Adrenal gland (tissue), 12 donors: ENCODE data around the gene SYT6. TPM values are rescaled to one million over a fixed set of nuclear protein-coding genes. Genes with fewer than 3 reads are reported as not detected.
"Not testable (repeated sequence)": the region's sequence is repeated elsewhere in the genome, so short reads cannot be mapped to it uniquely, and the experiment has no call there.

Experiments used
- DNase-seq, 7 donors: peaks; one replicate each; pipeline ENCODE4 v3.0.0-alpha.2; 2019 to 2020
- H3K27ac ChIP-seq, 5 donors: fragments of 200-600 bp; sonication (generic) in 4 of 5; 1 replicate in 3 of 5; 2 replicates in 2 of 5; pipeline versions ENCODE4 v1.5.1 to v1.8.0; 2016 to 2020; ENCODE audit warnings: mild to moderate bottlenecking in 1 of 5
- H3K27me3 ChIP-seq: fragments of 200-600 bp; 2 replicates; pipeline ENCODE4 v1.8.0; 2021
- H3K36me3 ChIP-seq, 2 donors: fragments of 200-600 bp; replicated peaks in 1 of 2; 1 replicate in 1 of 2; 2 replicates in 1 of 2; pipeline versions ENCODE4 v1.5.1 to v1.8.0; 2018 to 2022
- H3K4me1 ChIP-seq, 2 donors: fragments of 200-600 bp; replicated peaks in 1 of 2; 1 replicate in 1 of 2; 2 replicates in 1 of 2; pipeline versions ENCODE4 v1.5.1 to v1.8.0; 2018 to 2021
- H3K4me3 ChIP-seq, 4 donors: fragments of 200-600 bp; sonication (generic) in 3 of 4; one replicate each; pipeline ENCODE4 v1.5.1; 2016 to 2018
- H3K9me3 ChIP-seq, 3 donors: fragments of 200-600 bp; sonication (generic) in 1 of 3; replicated peaks in 1 of 3; 1 replicate in 2 of 3; 2 replicates in 1 of 3; pipeline versions ENCODE4 v1.5.1 to v1.8.0; 2016 to 2021
- POLR2A ChIP-seq, 2 donors: fragments of 450-650 bp; IDR thresholded peaks; one replicate each; pipeline ENCODE4 v1.6.1; 2017; ENCODE audit warnings: antibody characterized with exemption in 2 of 2, mild to moderate bottlenecking in 2 of 2, moderate library complexity in 1 of 2
- WGBS, 4 donors: extraction: QIAGEN DNeasy Blood & Tissue Kit in 2 of 4; methylation state at CpG; one replicate each; pipeline versions ENCODE4 v1.1.5 to v1.1.7; 2013 to 2017; 5-methylcytosine and 5-hydroxymethylcytosine counted together
- intact Hi-C, 2 donors: fragments of 100-400 bp; cut with DNase I; formaldehyde crosslinking; loops; one replicate each; pipeline versions ENCODE4 v1.14.1 to v1.15.0; 2022 to 2023
- polyA plus RNA-seq, 3 donors: library from polyadenylated mRNA; stranded (reverse); fragments of 200-250 nt in 2 of 3; fragments of 350-450 nt in 1 of 3; fragmentation: Illumina TruSeq in 1 of 3; extraction: RNeasy Lipid Tissue Mini Kit (QIAGEN cat#74804) in 1 of 3; gene quantifications; one replicate each; pipeline ENCODE4 v1.2.3, GENCODE V29; 2013 to 2014
- total RNA-seq, 9 donors: library from RNA; depleted of rRNA in 4 of 9; stranded (reverse); fragments of >200 nt in 4 of 9; fragments of 120-200 nt in 1 of 9; fragmentation: NEBNext Ultra II Directional in 1 of 9; extraction: Animal tissue kit (Norgen Biotek cat#: 25700) in 1 of 9; gene quantifications; one replicate each; pipeline versions ENCODE4 v1.1.0 to v1.2.4, GENCODE V29; 2013 to 2023
- TF ChIP-seq, protein P1 (sequence below), 6 experiments: fragments of 450-650 bp in 4 of 6; fragments of 200-600 bp in 2 of 6; sonication (generic) in 1 of 6; IDR thresholded peaks; 1 replicate in 5 of 6; 2 replicates in 1 of 6; pipeline versions ENCODE4 v1.5.1 to v1.8.0; 2016 to 2021; ENCODE audit warnings: antibody characterized with exemption in 6 of 6, mild to moderate bottlenecking in 2 of 6, moderate library complexity in 1 of 6
- donor health status: healthy with polysubstance abuse.
- donor health status: Bipolar disorder and iron deficiency.
- donor health status: DM: yes; HTN: yes; CAD: no.
- donor health status: DM: no; HTN: no; CAD: no.
- donor health status: DM: no; HTN: no; CAD: no.
- donor health status: DM: yes; HTN: yes; CAD: no.

The SYT6 gene
- total and polyA plus RNA-seq, 12 donors: 0.06 to 1.1 (median 0.42) TPM; not detected in 3

- Histone ChIP-seq H3K9me3 (no peaks in the 10 kb centered on the region), H3K36me3 (no peaks in the 10 kb centered on the region), H3K27me3 (no peaks in the 10 kb centered on the region), H3K27ac (no peak overlapping the region), H3K4me1 (no peaks in the 10 kb centered on the region), H3K4me3 (no peak overlapping the region)
- TF ChIP-seq, protein P1, sequence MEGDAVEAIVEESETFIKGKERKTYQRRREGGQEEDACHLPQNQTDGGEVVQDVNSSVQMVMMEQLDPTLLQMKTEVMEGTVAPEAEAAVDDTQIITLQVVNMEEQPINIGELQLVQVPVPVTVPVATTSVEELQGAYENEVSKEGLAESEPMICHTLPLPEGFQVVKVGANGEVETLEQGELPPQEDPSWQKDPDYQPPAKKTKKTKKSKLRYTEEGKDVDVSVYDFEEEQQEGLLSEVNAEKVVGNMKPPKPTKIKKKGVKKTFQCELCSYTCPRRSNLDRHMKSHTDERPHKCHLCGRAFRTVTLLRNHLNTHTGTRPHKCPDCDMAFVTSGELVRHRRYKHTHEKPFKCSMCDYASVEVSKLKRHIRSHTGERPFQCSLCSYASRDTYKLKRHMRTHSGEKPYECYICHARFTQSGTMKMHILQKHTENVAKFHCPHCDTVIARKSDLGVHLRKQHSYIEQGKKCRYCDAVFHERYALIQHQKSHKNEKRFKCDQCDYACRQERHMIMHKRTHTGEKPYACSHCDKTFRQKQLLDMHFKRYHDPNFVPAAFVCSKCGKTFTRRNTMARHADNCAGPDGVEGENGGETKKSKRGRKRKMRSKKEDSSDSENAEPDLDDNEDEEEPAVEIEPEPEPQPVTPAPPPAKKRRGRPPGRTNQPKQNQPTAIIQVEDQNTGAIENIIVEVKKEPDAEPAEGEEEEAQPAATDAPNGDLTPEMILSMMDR (IDR thresholded peaks at IDR 0.05): no peak
- no peak for TF ChIP-seq POLR2A (IDR thresholded peaks at IDR 0.05)
- no peak for DNase-seq
- intact Hi-C loops: no loop called here
Measured at GRCh38 chr1:114072246-114072645, 81.4 kb downstream of the SYT6 start.

GRCh38 chr1:114069762-114070161, 83.9 kb downstream of the SYT6 start:
- intact Hi-C loops, H3K4me1 ChIP-seq, H3K36me3 ChIP-seq, H3K4me3 ChIP-seq, H3K27ac ChIP-seq, H3K9me3 ChIP-seq, DNase-seq, H3K27me3 ChIP-seq: not testable (repeated sequence)

DNA sequence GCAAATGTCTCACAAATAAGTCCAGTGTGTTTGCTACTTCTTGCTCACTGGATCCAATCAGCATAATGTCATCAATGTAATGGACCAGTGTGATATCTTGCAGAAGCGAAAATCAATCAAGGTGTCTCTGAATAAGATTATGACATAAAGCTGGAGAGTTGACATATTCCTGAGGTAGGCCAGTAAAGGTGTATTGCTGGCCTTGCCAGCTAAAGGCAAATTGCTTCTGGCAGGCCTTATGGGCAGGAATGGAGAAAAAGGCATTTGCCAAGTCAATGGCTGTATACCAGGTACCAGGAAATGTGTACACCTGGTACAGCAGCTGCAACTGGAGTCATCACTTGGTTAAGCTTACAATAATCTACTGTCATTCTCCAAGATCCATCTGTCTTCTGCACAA, 85.0 kb downstream of the SYT6 start:
- DNase-seq, H3K27ac ChIP-seq, H3K27me3 ChIP-seq, intact Hi-C loops, H3K36me3 ChIP-seq, H3K4me3 ChIP-seq, H3K9me3 ChIP-seq, H3K4me1 ChIP-seq: not testable (repeated sequence)
- 81 to 98% (median 93%) methylated on average over 1 of the region's 1 CpG for WGBS, 4 donors

DNA sequence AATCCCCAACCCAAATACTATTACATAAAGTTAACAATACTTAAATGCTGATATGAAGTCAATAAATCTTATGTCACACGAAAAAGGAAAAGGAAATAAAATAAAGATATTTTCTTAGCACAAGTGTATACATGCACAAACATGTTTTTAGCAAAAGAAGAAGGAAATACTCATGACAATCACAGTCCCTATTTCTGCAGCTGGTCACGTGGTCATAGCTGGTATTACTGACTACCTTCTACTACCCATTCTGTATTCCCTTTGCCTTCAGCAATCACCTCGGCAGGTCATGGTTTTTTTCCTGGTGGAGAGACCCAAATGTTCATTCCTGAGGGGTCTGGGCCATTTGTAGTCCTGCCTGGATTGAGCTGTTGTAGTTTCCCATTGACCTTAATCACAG, 88.0 kb downstream of the SYT6 start:
- intact Hi-C loops, H3K27ac ChIP-seq, H3K36me3 ChIP-seq, H3K9me3 ChIP-seq, H3K4me3 ChIP-seq, DNase-seq, H3K27me3 ChIP-seq, H3K4me1 ChIP-seq: not testable (repeated sequence)
- 48 to 66% (median 61%) methylated on average over 3 of the region's 3 CpGs for WGBS, 4 donors

- Histone ChIP-seq H3K9me3 (no peaks in the 10 kb centered on the region), H3K27me3 (no peaks in the 10 kb centered on the region), H3K36me3 (no peaks in the 10 kb centered on the region), H3K27ac (no peak overlapping the region), H3K4me3 (no peak overlapping the region), H3K4me1 (no peaks in the 10 kb centered on the region)
- DNase-seq: no peak
- TF ChIP-seq, protein P1 (IDR thresholded peaks at IDR 0.05): no peak
- no peak for TF ChIP-seq POLR2A (IDR thresholded peaks at IDR 0.05)
- intact Hi-C loops: no loop called here
Measured at GRCh38 chr1:114063544-114063943, 90.1 kb downstream of the SYT6 start.

DNA sequence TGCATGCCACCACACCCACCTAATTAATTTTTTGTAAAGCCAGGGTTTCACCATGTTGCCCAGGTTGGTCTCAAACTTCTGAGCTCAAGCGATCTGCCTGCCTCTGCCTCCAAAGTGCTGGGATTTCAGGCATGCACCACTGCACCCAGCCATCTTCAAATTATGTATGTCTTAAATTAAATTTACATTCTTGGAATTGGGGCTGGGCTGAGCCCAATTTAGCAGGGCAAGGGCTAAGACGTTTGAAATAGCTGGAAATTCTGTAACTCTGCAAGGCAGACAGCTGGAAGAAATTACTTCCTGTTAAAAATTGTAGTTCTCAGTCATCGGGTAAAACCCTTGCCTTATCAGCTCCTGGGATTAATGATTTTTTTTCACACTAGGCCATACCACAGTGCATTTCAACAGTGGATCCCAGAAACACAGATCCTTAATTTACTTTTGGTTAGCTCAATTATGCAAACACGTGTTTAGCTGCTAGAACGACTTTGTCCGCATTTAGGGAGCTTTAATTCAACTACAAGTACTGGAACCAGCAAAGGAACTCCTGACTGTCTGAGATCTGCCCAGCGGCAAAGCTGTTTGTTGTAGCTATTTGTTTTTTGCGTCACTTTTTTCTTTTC, 91.1 kb downstream of the SYT6 start:
- no peak for DNase-seq
- Histone ChIP-seq H3K4me1 (no peaks in the 10 kb centered on the region), H3K27me3 (no peaks in the 10 kb centered on the region), H3K36me3 (no peaks in the 10 kb centered on the region), H3K4me3 (no peak overlapping the region), H3K27ac (no peak overlapping the region), H3K9me3 (no peaks in the 10 kb centered on the region)
- intact Hi-C loops: no loop called here
- no peak for TF ChIP-seq POLR2A (IDR thresholded peaks at IDR 0.05)
- TF ChIP-seq, protein P1 (IDR thresholded peaks at IDR 0.05): no peak
- 57 to 62% (median 59%) methylated on average over 8 of the region's 8 CpGs for WGBS, 4 donors
